GM12878 (cell line): ENCODE measurements around the gene MAD1L1. TPM values are rescaled to one million over a fixed set of nuclear protein-coding genes. Genes with fewer than 3 reads are reported as not detected.

Source experiments
- ATAC-seq: fragments of 200-7000 bp; cut with Tn5 transposase; 3 replicates; pipeline ENCODE4 v1.9.1; 2020; ENCODE audit warnings: mild to moderate bottlenecking, moderate library complexity
- BruUV-seq: library from RNA; stranded (reverse); fragments of 400-500 nt; replicated peaks from 2 replicates; lab custom pipeline; 2021; lab: Mats Ljungman, UMichigan
- CTCF ChIA-PET: fragments of 300-600 bp; sonication (Branson Sonifier 250); formaldehyde crosslinking; extraction: SDS; loops from one replicate; lab custom pipeline; 2021; ENCODE audit warnings: inconsistent platforms; lab: Yijun Ruan, JAX
- POLR2A ChIA-PET: fragments of 350-600 bp; formaldehyde crosslinking; extraction: SDS; loops from one replicate; lab custom pipeline; 2021; ENCODE audit warnings: inconsistent platforms; lab: Charles Lee
- RAD21 ChIA-PET: fragments of 300-600 bp; sonication (Branson Sonifier 250); formaldehyde crosslinking; loops from one replicate; lab custom pipeline; 2023; ENCODE audit warnings: antibody characterized with exemption; ENCODE audit not compliant: unreplicated experiment; lab: Charles Lee
- SMC1A ChIA-PET: fragments of 300-600 bp; sonication (Branson Sonifier 250); formaldehyde crosslinking; loops from one replicate; lab custom pipeline; 2023; ENCODE audit not compliant: unreplicated experiment, uncharacterized antibody; lab: Charles Lee
- DNase-seq: peaks from one replicate; pipeline ENCODE4 v3.0.0-alpha.2; 2011; ENCODE audit warnings: low read depth, low spot score
- FAIRE-seq: peaks from 3 replicates; lab custom pipeline; 2011; peaks lifted over from hg19 to GRCh38; lab: Jason Lieb, UNC
- H2AFZ ChIP-seq: 2 replicates; pipeline ENCODE4 v1.6.0; 2011; ENCODE audit warnings: low read depth, low read length, control low read depth; ENCODE audit not compliant: control insufficient read depth
- H3K27ac ChIP-seq: 2 replicates; pipeline ENCODE4 v1.5.1; 2011; ENCODE audit warnings: control low read depth; ENCODE audit not compliant: control insufficient read depth, insufficient read depth
- H3K27me3 ChIP-seq, 2 experiments: replicated peaks in 1 of 2; 2 replicates each; pipeline versions ENCODE4 v1.6.0 to v1.6.1; 2011; ENCODE audit warnings: low read length in 1 of 2; ENCODE audit not compliant: control insufficient read depth in 2 of 2, insufficient read depth in 2 of 2
- H3K36me3 ChIP-seq, 2 experiments: 2 replicates each; pipeline ENCODE4 v1.5.1; 2011; ENCODE audit warnings: low read length in 1 of 2; ENCODE audit not compliant: control insufficient read depth in 2 of 2, insufficient read depth in 2 of 2
- H3K4me1 ChIP-seq: 2 replicates; pipeline ENCODE4 v1.6.1; 2011; ENCODE audit warnings: mild to moderate bottlenecking, low read length, moderate library complexity, mixed read lengths; ENCODE audit not compliant: control insufficient read depth, insufficient read depth
- H3K4me2 ChIP-seq: 2 replicates; pipeline ENCODE4 v1.6.0; 2011; ENCODE audit warnings: control low read depth; ENCODE audit not compliant: control insufficient read depth, insufficient read depth
- H3K4me3 ChIP-seq: fragments of 200-600 bp; sonication (generic); 2 replicates; pipeline ENCODE4 v1.5.1; 2016
- H3K79me2 ChIP-seq: 2 replicates; pipeline ENCODE4 v1.6.0; 2011; ENCODE audit warnings: low read length; ENCODE audit not compliant: control insufficient read depth, insufficient read depth
- H3K9ac ChIP-seq: 2 replicates; pipeline ENCODE4 v1.8.0; 2011; ENCODE audit warnings: low read length, control low read depth, mixed read lengths; ENCODE audit not compliant: control insufficient read depth, insufficient read depth
- H3K9me3 ChIP-seq: replicated peaks from 3 replicates; pipeline ENCODE4 v1.5.1; 2011; ENCODE audit warnings: mild to moderate bottlenecking, low read length; ENCODE audit not compliant: control insufficient read depth, insufficient read depth
- H4K20me1 ChIP-seq: 2 replicates; pipeline ENCODE4 v1.6.0; 2011; ENCODE audit not compliant: control insufficient read depth, insufficient read depth
- BCL11A ChIP-seq: IDR thresholded peaks from 2 replicates; pipeline ENCODE4 v1.6.1; 2011; ENCODE audit warnings: low read depth, low read length
- CHD4 ChIP-seq: fragments of 200-600 bp; sonication (generic); IDR thresholded peaks from 2 replicates; pipeline ENCODE4 v1.6.1; 2016; ENCODE audit warnings: mild to moderate bottlenecking
- CREM ChIP-seq: IDR thresholded peaks from 2 replicates; pipeline ENCODE4 v1.6.1; 2014; ENCODE audit warnings: antibody characterized with exemption, low read depth
- EED ChIP-seq: sonication (generic); IDR thresholded peaks from 2 replicates; pipeline ENCODE4 v1.6.1; 2016; ENCODE audit warnings: antibody characterized with exemption, low read depth
- HDGF ChIP-seq: fragments of 450-650 bp; IDR thresholded peaks from 2 replicates; pipeline ENCODE4 v1.6.1; 2016; ENCODE audit warnings: antibody characterized with exemption
- JUND ChIP-seq: IDR thresholded peaks from 2 replicates; pipeline ENCODE4 v1.6.1; 2012; ENCODE audit warnings: low read depth, mild to moderate bottlenecking, low read length, improper control_type of control experiment, moderate library complexity
- MYC ChIP-seq: IDR thresholded peaks from 2 replicates; pipeline ENCODE4 v1.6.1; 2011; ENCODE audit warnings: mild to moderate bottlenecking, low read length, moderate library complexity, inconsistent platforms; ENCODE audit not compliant: insufficient read depth, insufficient replicate concordance, insufficient read length, severe bottlenecking
- NBN ChIP-seq: fragments of 450-650 bp; IDR thresholded peaks from 2 replicates; pipeline ENCODE4 v1.6.1; 2016
- NR2F1 ChIP-seq: fragments of 450-650 bp; conservative IDR thresholded peaks from 2 replicates; pipeline ENCODE4 v1.6.1; 2017; ENCODE audit warnings: mild to moderate bottlenecking
- RAD21 ChIP-seq: IDR thresholded peaks from 2 replicates; pipeline ENCODE4 v1.6.1; 2011; ENCODE audit warnings: mild to moderate bottlenecking, low read depth, low read length, moderate library complexity; ENCODE audit not compliant: insufficient read depth
- RB1 ChIP-seq: fragments of 450-650 bp; formaldehyde crosslinking; IDR thresholded peaks from 2 replicates; pipeline ENCODE4 v1.6.1; 2017; ENCODE audit warnings: mild to moderate bottlenecking, borderline replicate concordance
- RBBP5 ChIP-seq: fragments of 200-600 bp; sonication (generic); conservative IDR thresholded peaks from 2 replicates; pipeline ENCODE4 v1.6.1; 2016
- RUNX3 ChIP-seq: IDR thresholded peaks from 2 replicates; pipeline ENCODE4 v1.6.1; 2012; ENCODE audit warnings: low read length, inconsistent platforms
- SIN3A ChIP-seq: IDR thresholded peaks from 2 replicates; pipeline ENCODE4 v1.6.1; 2012; ENCODE audit warnings: low read depth, low read length, improper control_type of control experiment
- ZNF274 ChIP-seq: IDR thresholded peaks from one replicate; pipeline ENCODE4 v1.8.0; 2011; ENCODE audit not compliant: insufficient read length, insufficient read depth
- WGBS: methylation state at CpG from one replicate; pipeline ENCODE4 v1.1.6; 2016; ENCODE audit warnings: low lambda C conversion rate; ENCODE audit not compliant: insufficient replicate concordance, insufficient coverage; ENCODE audit errors: missing lambda C conversion rate; 5-methylcytosine and 5-hydroxymethylcytosine counted together
- in situ Hi-C: fragments of 300-500 bp; cut with MboI; formaldehyde crosslinking; loops from 9 replicates; pipeline ENCODE4 v1.14.3; 2018; ENCODE audit warnings: mixed read lengths
- intact Hi-C: fragments of 100-400 bp; cut with micrococcal nuclease; formaldehyde crosslinking; loops from one replicate; pipeline ENCODE4 v1.14.2; 2022; ENCODE audit not compliant: unreplicated experiment
- polyA plus RNA-seq, 11 experiments: library from polyadenylated mRNA; depleted of rRNA in 4 of 11; unstranded in 6 of 11; stranded (reverse) in 5 of 11; fragments of >200 nt; fragmentation: Nextera tagmentation in 4 of 11; fragmentation: Illumina TruSeq in 1 of 11; extraction: Ambion mirVana in 4 of 11; extraction: Trizol in 1 of 11; gene quantifications; 1 replicate in 1 of 11; 2 replicates in 10 of 11; pipeline versions ENCODE4 v1.2.1 to v1.2.3, GENCODE V29; 2011 to 2016; ENCODE audit warnings: inconsistent platforms in 2 of 11, missing spikeins in 2 of 11, low read depth in 1 of 11
- total RNA-seq, 4 experiments: library from RNA; depleted of rRNA in 3 of 4; stranded (reverse); fragments of >200 nt in 3 of 4; fragmentation: Illumina TruSeq in 1 of 4; extraction: Trizol in 1 of 4; gene quantifications; 2 replicates each; pipeline versions ENCODE4 v1.2.1 to v1.2.3, GENCODE V29; 2013 to 2021
- TF ChIP-seq, protein P1 (sequence below): fragments of 450-650 bp; IDR thresholded peaks from 2 replicates; pipeline ENCODE4 v1.6.1; 2016; ENCODE audit warnings: mild to moderate bottlenecking
- TF ChIP-seq, protein P2 (sequence below): fragments of 450-650 bp; IDR thresholded peaks from 2 replicates; pipeline ENCODE4 v1.6.1; 2017; ENCODE audit warnings: mild to moderate bottlenecking
- TF ChIP-seq, protein P3 (sequence below): IDR thresholded peaks from 2 replicates; pipeline ENCODE4 v1.6.1; 2011; ENCODE audit warnings: borderline replicate concordance, low read depth, mild to moderate bottlenecking, moderate library complexity, low read length; ENCODE audit not compliant: insufficient read depth, poor library complexity, severe bottlenecking
- TF ChIP-seq, protein P4 (sequence below): fragments of 450-650 bp; IDR thresholded peaks from 2 replicates; pipeline ENCODE4 v1.6.1; 2018; ENCODE audit warnings: borderline replicate concordance, mild to moderate bottlenecking; ENCODE audit not compliant: partially characterized antibody

Gene MAD1L1
- total and polyA plus RNA-seq, 10 of the 15 experiments (the other 5 are each of a cell fraction or from before 2014, with no cell fraction given) = 2.2 to 76.8 (median 38.3) TPM

DNA sequence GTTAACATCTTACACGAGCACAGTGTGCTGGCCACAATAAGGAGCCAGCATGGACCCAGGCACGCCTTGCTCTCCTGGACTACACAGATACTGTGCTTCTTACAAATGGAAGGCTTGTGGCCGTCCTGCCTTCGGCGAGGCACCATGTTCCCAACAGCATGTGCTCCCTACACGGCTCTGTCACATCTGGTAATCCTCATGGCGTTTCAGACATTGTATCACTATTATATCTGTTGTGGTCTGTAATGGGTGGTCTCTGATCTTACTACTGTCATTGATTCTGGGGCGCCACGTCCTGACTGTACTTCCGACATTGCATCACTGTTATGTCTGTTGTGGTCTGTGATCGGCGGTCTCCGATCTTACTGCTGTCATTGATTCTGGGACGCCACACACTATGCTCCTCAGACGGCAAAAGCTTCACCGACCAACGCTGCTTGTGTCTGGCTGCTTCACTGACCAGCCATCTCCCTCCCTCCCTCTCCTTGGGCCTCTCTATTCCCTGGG, 195.4 kb downstream of the MAD1L1 start:
- Histone ChIP-seq H2AFZ (no peak overlapping the region), H3K9me3 (no peaks in the 10 kb centered on the region), H3K4me1 (peaks cover 18% of the 10 kb centered on the region), H3K36me3 (no peaks in the 10 kb centered on the region; a peak in 1 of 4 replicates), H3K27me3 (no peaks in the 10 kb centered on the region), H3K9ac (no peak overlapping the region), H3K4me2 (peak overlapping the region; percentile 71), H3K27ac (no peak overlapping the region), H3K4me3 (no peak overlapping the region; the same call in 1 of the 2 replicates), H3K79me2 (no peaks in the 10 kb centered on the region), H4K20me1 (peaks cover 3% of the 10 kb centered on the region; the same call in 1 of the 2 replicates)
- in situ Hi-C loops = no loop called here
- FAIRE-seq = no peak
- ChIA-PET CTCF (interaction anchor here (1.0 to 1.4 kb wide), 2 partner anchors 120 to 172 kb away, joined by 3 to 4 read pairs; no protein-coding TSS in a partner anchor), POLR2A (no interaction called here), RAD21 (interaction anchor here (1.4 to 3.1 kb wide), 2 partner anchors 19 to 158 kb away, joined by 6 to 8 read pairs; no protein-coding TSS in a partner anchor), SMC1A (interaction anchor here (1.3 to 1.4 kb wide), 2 partner anchors 19 to 172 kb away, joined by 3 read pairs; no protein-coding TSS in a partner anchor)
- WGBS = 93% methylated on average over 17 of the region's 17 CpGs
- intact Hi-C loops = no loop called here
- no peak for DNase-seq
- BruUV-seq = no TSS peak
- peak; percentile 31; the same call in 2 of the 3 replicates for ATAC-seq
- TF ChIP-seq ZNF274 (no peak), SIN3A (no peak), RUNX3 (no peak), JUND (no peak), HDGF (no peak), CREM (no peak), MYC (no peak), CHD4 (no peak), RB1 (no peak), RBBP5 (no peak), RAD21 (no peak), EED (no peak), BCL11A (no peak), NR2F1 (no peak), NBN (no peak)
- TF ChIP-seq, protein P1, sequence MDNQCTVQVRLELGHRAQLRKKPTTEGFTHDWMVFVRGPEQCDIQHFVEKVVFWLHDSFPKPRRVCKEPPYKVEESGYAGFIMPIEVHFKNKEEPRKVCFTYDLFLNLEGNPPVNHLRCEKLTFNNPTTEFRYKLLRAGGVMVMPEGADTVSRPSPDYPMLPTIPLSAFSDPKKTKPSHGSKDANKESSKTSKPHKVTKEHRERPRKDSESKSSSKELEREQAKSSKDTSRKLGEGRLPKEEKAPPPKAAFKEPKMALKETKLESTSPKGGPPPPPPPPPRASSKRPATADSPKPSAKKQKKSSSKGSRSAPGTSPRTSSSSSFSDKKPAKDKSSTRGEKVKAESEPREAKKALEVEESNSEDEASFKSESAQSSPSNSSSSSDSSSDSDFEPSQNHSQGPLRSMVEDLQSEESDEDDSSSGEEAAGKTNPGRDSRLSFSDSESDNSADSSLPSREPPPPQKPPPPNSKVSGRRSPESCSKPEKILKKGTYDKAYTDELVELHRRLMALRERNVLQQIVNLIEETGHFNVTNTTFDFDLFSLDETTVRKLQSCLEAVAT = no peak
- TF ChIP-seq, protein P2, sequence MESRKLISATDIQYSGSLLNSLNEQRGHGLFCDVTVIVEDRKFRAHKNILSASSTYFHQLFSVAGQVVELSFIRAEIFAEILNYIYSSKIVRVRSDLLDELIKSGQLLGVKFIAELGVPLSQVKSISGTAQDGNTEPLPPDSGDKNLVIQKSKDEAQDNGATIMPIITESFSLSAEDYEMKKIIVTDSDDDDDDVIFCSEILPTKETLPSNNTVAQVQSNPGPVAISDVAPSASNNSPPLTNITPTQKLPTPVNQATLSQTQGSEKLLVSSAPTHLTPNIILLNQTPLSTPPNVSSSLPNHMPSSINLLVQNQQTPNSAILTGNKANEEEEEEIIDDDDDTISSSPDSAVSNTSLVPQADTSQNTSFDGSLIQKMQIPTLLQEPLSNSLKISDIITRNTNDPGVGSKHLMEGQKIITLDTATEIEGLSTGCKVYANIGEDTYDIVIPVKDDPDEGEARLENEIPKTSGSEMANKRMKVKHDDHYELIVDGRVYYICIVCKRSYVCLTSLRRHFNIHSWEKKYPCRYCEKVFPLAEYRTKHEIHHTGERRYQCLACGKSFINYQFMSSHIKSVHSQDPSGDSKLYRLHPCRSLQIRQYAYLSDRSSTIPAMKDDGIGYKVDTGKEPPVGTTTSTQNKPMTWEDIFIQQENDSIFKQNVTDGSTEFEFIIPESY = no peak
- TF ChIP-seq, protein P3, sequence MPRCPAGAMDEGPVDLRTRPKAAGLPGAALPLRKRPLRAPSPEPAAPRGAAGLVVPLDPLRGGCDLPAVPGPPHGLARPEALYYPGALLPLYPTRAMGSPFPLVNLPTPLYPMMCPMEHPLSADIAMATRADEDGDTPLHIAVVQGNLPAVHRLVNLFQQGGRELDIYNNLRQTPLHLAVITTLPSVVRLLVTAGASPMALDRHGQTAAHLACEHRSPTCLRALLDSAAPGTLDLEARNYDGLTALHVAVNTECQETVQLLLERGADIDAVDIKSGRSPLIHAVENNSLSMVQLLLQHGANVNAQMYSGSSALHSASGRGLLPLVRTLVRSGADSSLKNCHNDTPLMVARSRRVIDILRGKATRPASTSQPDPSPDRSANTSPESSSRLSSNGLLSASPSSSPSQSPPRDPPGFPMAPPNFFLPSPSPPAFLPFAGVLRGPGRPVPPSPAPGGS = no peak
- TF ChIP-seq, protein P4, sequence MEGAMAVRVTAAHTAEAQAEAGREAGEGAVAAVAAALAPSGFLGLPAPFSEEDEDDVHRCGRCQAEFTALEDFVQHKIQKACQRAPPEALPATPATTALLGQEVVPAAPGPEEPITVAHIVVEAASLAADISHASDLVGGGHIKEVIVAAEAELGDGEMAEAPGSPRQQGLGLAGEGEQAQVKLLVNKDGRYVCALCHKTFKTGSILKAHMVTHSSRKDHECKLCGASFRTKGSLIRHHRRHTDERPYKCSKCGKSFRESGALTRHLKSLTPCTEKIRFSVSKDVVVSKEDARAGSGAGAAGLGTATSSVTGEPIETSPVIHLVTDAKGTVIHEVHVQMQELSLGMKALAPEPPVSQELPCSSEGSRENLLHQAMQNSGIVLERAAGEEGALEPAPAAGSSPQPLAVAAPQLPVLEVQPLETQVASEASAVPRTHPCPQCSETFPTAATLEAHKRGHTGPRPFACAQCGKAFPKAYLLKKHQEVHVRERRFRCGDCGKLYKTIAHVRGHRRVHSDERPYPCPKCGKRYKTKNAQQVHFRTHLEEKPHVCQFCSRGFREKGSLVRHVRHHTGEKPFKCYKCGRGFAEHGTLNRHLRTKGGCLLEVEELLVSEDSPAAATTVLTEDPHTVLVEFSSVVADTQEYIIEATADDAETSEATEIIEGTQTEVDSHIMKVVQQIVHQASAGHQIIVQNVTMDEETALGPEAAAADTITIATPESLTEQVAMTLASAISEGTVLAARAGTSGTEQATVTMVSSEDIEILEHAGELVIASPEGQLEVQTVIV = no peak
